ENCODE measurements around the gene CD300LB. TPM values are rescaled to one million over a fixed set of nuclear protein-coding genes. Genes with fewer than 3 reads are reported as not detected.
"Not testable (repeated sequence)": the region's sequence is repeated elsewhere in the genome, so short reads cannot be mapped to it uniquely, and the experiment has no call there.

CD300LB gene
- polyA plus RNA-seq, 3 donors: 0.17 to 0.24 TPM; not detected in 1

DNA sequence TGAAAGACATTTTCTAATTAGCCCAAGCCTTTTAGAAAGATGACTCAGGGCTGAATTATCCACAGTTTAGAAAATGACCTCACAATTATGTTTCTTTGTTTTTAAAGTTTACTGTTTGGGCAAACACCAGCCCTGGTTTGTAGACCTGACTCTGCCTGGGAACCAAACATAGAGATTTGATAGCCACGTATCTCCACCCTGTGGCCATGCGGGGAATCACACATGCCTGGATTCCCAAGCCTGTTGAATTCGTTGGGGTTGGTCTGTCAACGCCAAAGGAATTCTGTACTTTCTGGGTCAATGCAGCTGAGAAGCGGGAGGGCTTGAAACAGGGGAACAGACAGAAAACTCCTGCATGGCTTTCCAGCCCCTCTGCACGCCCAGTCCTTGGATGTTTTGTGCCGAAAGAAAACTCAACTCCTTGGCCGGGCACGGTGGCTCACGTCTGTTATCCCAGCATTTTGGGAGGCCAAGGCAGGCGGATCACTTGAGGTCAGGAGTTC, 37.9 kb downstream of the CD300LB start:
- DNase-seq: peak; percentile 79

DNA sequence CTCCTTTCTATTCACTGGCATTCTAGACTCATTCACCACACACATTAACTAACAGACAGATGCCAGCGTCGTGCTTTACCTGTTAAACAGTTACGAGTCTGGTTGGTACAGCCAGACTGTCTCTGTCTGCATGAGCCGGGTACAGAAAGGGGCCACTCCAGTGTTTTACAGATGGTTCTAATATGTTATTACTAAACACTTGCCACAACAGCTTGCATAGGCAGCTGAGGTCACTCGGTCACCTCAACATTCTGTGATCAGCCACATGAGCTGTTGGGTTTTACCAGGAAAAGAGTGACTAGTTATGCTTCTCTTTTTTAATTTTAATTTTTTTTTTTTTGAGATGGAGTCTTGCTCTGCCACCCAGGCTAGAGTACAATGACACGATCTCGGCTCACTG, 39.6 kb downstream of the CD300LB start:
- DNase-seq: no peak

DNA sequence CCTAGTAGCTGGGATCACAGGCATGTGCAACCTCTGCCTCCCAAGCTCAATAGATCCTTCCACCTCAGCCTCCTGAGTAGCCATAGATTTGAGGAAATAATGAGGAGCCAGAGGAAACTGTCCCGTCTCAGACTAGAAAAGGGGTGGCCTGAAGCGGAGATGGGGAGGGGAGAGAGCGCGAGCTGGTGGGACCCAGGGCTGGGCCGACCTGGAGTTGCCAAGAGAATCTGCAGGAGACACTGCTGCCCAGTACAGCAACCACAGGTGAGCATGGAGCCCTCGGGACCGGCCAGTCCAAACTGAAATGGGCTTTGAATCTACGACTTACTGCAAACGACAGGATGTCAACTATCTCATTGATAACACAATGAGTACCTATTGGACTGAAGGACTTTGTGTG, 40.6 kb downstream of the CD300LB start:
- no peak for DNase-seq

DNA sequence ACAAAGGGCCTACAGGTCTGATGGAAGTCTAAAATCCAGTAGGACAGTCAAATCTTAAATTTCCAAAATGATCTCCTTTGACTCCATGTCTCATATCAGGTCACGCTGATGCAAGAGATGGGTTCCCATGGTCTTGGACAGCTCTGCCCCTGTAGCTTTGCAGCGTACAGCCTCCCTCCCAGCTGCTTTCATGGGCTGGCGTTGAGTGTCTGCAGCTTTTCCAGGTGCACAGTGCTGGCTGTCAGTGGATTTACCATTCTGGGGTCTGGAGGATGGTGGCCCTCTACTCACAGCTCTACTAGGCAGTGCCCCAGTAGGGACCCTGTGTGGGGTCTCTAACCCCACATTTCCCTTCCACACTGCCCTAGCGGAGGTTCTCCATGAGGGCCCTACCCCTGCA, 43.0 kb downstream of the CD300LB start:
- DNase-seq: not testable (repeated sequence)

GRCh38 chr17:74485841-74486240, 45.4 kb downstream of the CD300LB start:
- DNase-seq: no peak

GRCh38 chr17:74485022-74485743, 46.1 kb downstream of the CD300LB start:
- no peak for DNase-seq

- DNase-seq: no peak
Observed at GRCh38 chr17:74484066-74484465, 47.2 kb downstream of the CD300LB start.

DNA sequence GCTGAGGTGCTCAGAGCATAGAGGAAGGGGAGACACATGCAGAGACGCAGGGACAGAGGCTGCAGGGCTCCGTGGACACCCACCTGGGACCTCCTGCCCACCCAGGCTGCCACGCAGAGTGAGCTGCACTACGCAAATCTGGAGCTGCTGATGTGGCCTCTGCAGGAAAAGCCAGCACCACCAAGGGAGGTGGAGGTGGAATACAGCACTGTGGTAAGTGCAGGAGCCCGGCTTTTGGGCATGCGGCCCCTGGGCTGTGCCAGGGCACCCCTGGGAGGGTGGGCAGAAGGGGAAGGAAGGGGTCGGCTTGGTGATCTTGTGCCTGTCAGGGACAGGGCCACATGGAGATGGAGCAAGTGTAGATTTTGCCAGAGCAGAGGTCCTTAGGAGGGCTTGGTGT, 49.7 kb downstream of the CD300LB start:
- no peak for DNase-seq

DNA sequence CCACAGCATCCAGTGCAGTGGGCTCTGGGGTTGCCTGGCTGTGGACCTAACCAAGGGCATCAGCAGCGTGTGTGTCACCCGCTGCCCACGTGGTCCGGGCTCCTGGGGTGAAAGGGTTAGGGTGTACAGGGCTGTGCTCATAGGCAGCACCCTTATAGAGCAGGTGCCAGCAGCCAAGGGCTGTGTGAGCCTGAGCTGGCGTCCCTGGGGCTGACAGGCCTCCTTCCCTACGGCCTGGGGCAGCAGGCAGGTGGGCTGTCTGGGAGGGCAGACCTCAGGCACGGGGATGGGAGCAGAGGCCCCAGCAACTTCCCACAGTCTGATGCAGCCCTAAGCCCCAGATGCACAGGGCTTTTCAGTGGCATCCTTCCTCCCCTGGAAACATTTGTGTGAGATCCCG, 51.0 kb downstream of the CD300LB start:
- no peak for DNase-seq

- no peak for DNase-seq
Observed at GRCh38 chr17:74478420-74479100, 52.7 kb downstream of the CD300LB start.

- no peak for DNase-seq
Observed at GRCh38 chr17:74477411-74477810, 53.9 kb downstream of the CD300LB start.

- DNase-seq: no peak
Observed at GRCh38 chr17:74475189-74475588, 56.1 kb downstream of the CD300LB start.

GRCh38 chr17:74474043-74474792, 57.1 kb downstream of the CD300LB start:
- no peak for DNase-seq

DNA sequence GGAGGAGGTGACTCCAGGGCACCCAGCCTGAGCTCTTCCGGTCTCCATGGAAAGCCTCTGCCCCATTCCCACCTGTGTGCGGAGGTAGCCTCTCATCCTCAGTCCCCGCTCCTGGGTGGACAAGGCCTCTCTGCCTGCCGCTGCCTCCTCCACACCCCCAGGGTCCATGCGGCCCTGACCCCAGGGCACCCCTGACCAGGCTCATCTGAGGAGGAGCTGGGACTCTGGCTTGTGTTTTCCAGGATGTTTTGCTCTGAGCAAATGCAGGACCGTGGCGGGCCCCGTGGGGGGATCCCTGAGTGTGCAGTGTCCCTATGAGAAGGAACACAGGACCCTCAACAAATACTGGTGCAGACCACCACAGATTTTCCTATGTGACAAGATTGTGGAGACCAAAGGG, 58.0 kb downstream of the CD300LB start:
- no peak for DNase-seq

DNA sequence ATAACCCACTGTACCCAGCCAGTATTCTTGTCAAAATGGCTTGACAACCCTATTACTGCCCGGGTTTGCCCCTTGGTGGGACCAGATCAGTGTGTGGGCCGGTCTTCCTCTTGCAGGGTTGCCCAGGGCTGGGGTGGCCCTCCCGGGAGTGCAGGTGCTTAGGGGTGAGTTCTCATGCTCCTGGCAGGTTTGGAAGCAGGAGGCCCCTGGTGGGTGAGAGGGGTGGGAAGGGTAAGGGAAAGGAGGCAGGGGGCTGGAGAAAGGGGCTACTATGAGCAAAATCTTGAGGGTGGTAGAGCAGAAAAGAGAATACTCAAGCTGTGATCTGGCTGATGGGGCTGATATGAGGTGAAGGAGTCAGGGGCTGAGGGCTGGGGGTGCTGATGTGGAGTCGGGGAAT, 58.4 kb downstream of the CD300LB start:
- no peak for DNase-seq

DNA sequence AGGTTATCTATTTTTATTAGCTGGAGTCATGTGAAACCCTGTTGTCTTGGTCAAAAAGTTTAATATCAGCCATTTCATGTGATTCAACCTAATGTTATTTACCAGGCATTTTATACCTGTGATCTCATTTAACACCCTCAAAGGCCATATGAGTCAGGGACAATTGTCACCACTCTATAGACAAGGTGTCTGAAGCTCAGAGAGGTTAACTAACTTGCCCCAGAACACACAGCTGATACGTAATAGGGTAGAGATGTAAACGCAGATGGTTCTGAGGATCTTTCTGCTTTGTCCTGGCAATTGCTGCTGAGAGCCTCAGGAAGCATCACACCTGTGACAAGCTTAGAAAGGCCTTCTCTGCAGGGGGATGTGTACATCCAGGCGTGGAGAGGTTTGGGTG, 59.9 kb downstream of the CD300LB start:
- DNase-seq: no peak

Other genes starting within 250 kb of the CD300LB start
- gene KIF19, start 205.2 kb downstream of the CD300LB start, polyA plus RNA-seq (ENCODE audit: insufficient read length in 3 of 3): under 1 TPM; 0.22 to 0.96 (median 0.50) TPM
- under 1 TPM; 0.16 to 0.47 (median 0.46) TPM for gene BTBD17, start 169.6 kb downstream of the CD300LB start, polyA plus RNA-seq (ENCODE audit: insufficient read length in 3 of 3)
- under 1 TPM in 2 of 3 donors, not detected in 1; 0.16 to 0.25 TPM for gene GPR142, start 164.0 kb downstream of the CD300LB start, polyA plus RNA-seq (ENCODE audit: insufficient read length in 3 of 3)
- gene GPRC5C, start 99.4 kb downstream of the CD300LB start, polyA plus RNA-seq (ENCODE audit: insufficient read length in 3 of 3): 100 to 1,000 TPM; 133 to 151 (median 134) TPM
- gene CD300A, start 64.8 kb downstream of the CD300LB start, polyA plus RNA-seq (ENCODE audit: insufficient read length in 3 of 3): 1 to 10 TPM; 1.5 TPM
- under 1 TPM; 0.56 to 0.68 (median 0.59) TPM for gene CD300C, start 14.6 kb upstream of the CD300LB start, polyA plus RNA-seq (ENCODE audit: insufficient read length in 3 of 3)
- gene CD300H, start 36.0 kb upstream of the CD300LB start, polyA plus RNA-seq (ENCODE audit: insufficient read length in 3 of 3): not detected
- gene CD300LD, start 60.8 kb upstream of the CD300LB start, polyA plus RNA-seq (ENCODE audit: insufficient read length in 3 of 3): under 1 TPM in 1 of 3 donors, not detected in 2; 0.18 TPM
- under 1 TPM; 0.11 to 0.22 (median 0.13) TPM for gene CD300E, start 92.3 kb upstream of the CD300LB start, polyA plus RNA-seq (ENCODE audit: insufficient read length in 3 of 3)
- under 1 TPM; 0.19 to 0.24 (median 0.23) TPM for gene CD300LF, start 181.4 kb upstream of the CD300LB start, polyA plus RNA-seq (ENCODE audit: insufficient read length in 3 of 3)
- 1 to 10 TPM; 5.3 to 6.8 (median 5.9) TPM for gene RAB37, start 205.8 kb upstream of the CD300LB start, polyA plus RNA-seq (ENCODE audit: insufficient read length in 3 of 3)
- gene NHERF1, start 217.2 kb upstream of the CD300LB start, polyA plus RNA-seq (ENCODE audit: insufficient read length in 3 of 3): 100 to 1,000 TPM; 194 to 219 (median 196) TPM
- gene NAT9, start 244.9 kb upstream of the CD300LB start, polyA plus RNA-seq (ENCODE audit: insufficient read length in 3 of 3): 10 to 100 TPM; 45.1 to 54.0 (median 54.0) TPM